Ovary (tissue), 3 donors: ENCODE measurements around the gene SIRT3.

Experiments used
- EP300 ChIP-seq: sonication (generic); formaldehyde crosslinking; IDR thresholded peaks from one replicate; pipeline ENCODE4 v1.6.1; 2017; ENCODE audit warnings: antibody characterized with exemption
- POLR2A ChIP-seq: fragments of 450-650 bp; IDR thresholded peaks from one replicate; pipeline ENCODE4 v1.6.1; 2017; ENCODE audit warnings: antibody characterized with exemption, mild to moderate bottlenecking, moderate library complexity
- TF ChIP-seq, protein P1 (sequence below), 3 donors: fragments of 450-650 bp in 2 of 3; fragments of 200-600 bp in 1 of 3; IDR thresholded peaks; one replicate each; pipeline versions ENCODE4 v1.5.1 to v1.8.0; 2016 to 2022; ENCODE audit warnings: antibody characterized with exemption in 3 of 3, mild to moderate bottlenecking in 1 of 3
- donor health status: DM: no; HTN: no; CAD: no.

DNA sequence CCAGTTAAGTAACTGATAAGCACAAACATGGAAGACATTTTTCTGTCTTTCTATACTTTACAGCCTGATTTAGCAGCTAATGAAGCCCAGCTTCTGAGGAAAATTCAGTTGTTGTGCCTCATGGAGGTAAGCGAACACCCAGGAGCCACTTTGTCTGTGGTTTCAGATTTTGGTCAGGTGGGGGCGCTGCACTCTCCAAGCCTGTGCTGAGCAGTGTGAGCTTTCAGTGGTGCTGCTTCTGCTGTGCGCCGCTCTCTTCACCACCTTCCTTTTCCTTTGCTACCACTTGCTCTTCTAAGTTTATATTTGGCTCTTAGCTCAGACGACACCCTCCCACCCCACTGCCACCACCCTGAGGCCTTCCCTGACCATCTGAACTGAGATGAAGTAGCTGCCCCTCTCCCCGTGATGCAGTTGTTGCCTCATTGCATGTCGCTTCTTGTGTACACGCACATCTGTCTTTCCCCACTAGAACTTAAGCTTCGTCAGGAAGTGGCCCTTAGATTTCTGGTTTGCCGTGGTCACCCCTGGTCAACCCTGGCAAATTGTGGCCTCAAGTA is 14.7 kb upstream of the SIRT3 start:
- TF ChIP-seq, protein P1, sequence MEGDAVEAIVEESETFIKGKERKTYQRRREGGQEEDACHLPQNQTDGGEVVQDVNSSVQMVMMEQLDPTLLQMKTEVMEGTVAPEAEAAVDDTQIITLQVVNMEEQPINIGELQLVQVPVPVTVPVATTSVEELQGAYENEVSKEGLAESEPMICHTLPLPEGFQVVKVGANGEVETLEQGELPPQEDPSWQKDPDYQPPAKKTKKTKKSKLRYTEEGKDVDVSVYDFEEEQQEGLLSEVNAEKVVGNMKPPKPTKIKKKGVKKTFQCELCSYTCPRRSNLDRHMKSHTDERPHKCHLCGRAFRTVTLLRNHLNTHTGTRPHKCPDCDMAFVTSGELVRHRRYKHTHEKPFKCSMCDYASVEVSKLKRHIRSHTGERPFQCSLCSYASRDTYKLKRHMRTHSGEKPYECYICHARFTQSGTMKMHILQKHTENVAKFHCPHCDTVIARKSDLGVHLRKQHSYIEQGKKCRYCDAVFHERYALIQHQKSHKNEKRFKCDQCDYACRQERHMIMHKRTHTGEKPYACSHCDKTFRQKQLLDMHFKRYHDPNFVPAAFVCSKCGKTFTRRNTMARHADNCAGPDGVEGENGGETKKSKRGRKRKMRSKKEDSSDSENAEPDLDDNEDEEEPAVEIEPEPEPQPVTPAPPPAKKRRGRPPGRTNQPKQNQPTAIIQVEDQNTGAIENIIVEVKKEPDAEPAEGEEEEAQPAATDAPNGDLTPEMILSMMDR (IDR thresholded peaks at IDR 0.05): peak in 2 of 3 donors; percentile 13 to 30
- no peak for TF ChIP-seq POLR2A
- no peak for TF ChIP-seq EP300
